Measurements from ENCODE around the gene ANKRD26.
"Not testable (repeated sequence)": the region's sequence is repeated elsewhere in the genome, so short reads cannot be mapped to it uniquely, and the experiment has no call there.

ANKRD26 gene

GRCh38 chr10:27099916-27100812 is at the start of gene ANKRD26:
Gene ANKRD26 (minus strand): TSS chr10:27100494. CDS start chr10:27100326, 168 bp downstream.
- peak; percentile 88 for DNase-seq

- no peak for DNase-seq
Observed at GRCh38 chr10:27147701-27148100, 47.4 kb upstream of the ANKRD26 start.

- no peak for DNase-seq
Observed at GRCh38 chr10:27145937-27146336, 45.6 kb upstream of the ANKRD26 start.

GRCh38 chr10:27143686-27144085 is 43.4 kb upstream of the ANKRD26 start:
- no peak for DNase-seq

- no peak for DNase-seq
Observed at GRCh38 chr10:27138277-27138676, 38.0 kb upstream of the ANKRD26 start.

GRCh38 chr10:27134371-27134770 is 34.1 kb upstream of the ANKRD26 start:
- DNase-seq = no peak

GRCh38 chr10:27108165-27108564 is 7.9 kb upstream of the ANKRD26 start:
- no peak for DNase-seq

- no peak for DNase-seq
Observed at GRCh38 chr10:27104919-27105318, 4.6 kb upstream of the ANKRD26 start.

GRCh38 chr10:27100813-27101347 is 586 bp upstream of the ANKRD26 start:
- no peak for DNase-seq

GRCh38 chr10:27099448-27099847 is 846 bp downstream of the ANKRD26 start:
- DNase-seq = no peak

- no peak for DNase-seq
Observed at GRCh38 chr10:27088119-27089044, 11.9 kb downstream of the ANKRD26 start.

GRCh38 chr10:27072436-27073114 is 27.7 kb downstream of the ANKRD26 start:
- DNase-seq = no peak

- DNase-seq = no peak
Observed at GRCh38 chr10:27068217-27068891, 31.9 kb downstream of the ANKRD26 start.

- DNase-seq = no peak
Observed at GRCh38 chr10:27065084-27065483, 35.2 kb downstream of the ANKRD26 start.

- no peak for DNase-seq
Observed at GRCh38 chr10:27052656-27053055, 47.6 kb downstream of the ANKRD26 start.

GRCh38 chr10:27045247-27045646 is 55.0 kb downstream of the ANKRD26 start:
- DNase-seq = not testable (repeated sequence)

GRCh38 chr10:27041196-27041595 is 59.1 kb downstream of the ANKRD26 start:
- no peak for DNase-seq

- DNase-seq = no peak
Observed at GRCh38 chr10:27038168-27038567, 62.1 kb downstream of the ANKRD26 start.

GRCh38 chr10:27035163-27035562 is 65.1 kb downstream of the ANKRD26 start:
- DNase-seq = no peak

- DNase-seq = no peak
Observed at GRCh38 chr10:27030060-27030459, 70.2 kb downstream of the ANKRD26 start.

GRCh38 chr10:27022048-27022447 is 78.2 kb downstream of the ANKRD26 start:
- DNase-seq = no peak

GRCh38 chr10:27020243-27020642 is 80.1 kb downstream of the ANKRD26 start:
- DNase-seq = no peak
